Mammary epithelial cell (primary cell): ENCODE data around the gene EPS8L2.
"Not testable (repeated sequence)": the region's sequence is repeated elsewhere in the genome, so short reads cannot be mapped to it uniquely, and the experiment has no call there.

Source experiments
- EZH2 ChIP-seq: IDR thresholded peaks from 2 replicates; pipeline ENCODE4 v1.6.1; 2012; ENCODE audit warnings: low read length, inconsistent platforms, borderline replicate concordance
- TF ChIP-seq, protein P1 (sequence below), 2 donors: IDR thresholded peaks in 1 of 2; conservative IDR thresholded peaks in 1 of 2; 2 replicates each; pipeline ENCODE4 v1.5.1; 2011 to 2012; ENCODE audit warnings: inconsistent platforms in 2 of 2, low read length in 2 of 2, mild to moderate bottlenecking in 2 of 2, control low read depth in 1 of 2, low read depth in 1 of 2; ENCODE audit not compliant: insufficient read depth in 1 of 2; ENCODE audit errors: extremely low read depth in 1 of 2

DNA sequence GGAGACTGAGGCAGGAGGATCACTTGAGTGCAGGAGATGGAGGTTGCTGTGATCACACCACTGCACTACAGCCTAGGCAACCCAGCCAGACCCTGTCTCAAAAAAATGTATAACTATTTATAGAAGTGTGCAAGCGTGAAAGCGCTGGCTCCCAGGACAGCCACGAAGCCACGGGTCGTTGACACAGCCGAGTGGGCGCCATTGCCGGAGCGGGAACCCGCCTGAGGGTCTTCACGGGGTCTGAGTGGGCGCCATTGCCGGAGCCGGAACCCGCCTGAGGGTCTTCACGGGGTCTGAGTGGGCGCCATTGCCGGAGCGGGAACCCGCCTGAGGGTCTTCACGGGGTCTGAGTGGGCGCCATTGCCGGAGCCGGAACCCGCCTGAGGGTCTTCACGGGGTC is 28.5 kb downstream of the EPS8L2 start:
- TF ChIP-seq, protein P1, sequence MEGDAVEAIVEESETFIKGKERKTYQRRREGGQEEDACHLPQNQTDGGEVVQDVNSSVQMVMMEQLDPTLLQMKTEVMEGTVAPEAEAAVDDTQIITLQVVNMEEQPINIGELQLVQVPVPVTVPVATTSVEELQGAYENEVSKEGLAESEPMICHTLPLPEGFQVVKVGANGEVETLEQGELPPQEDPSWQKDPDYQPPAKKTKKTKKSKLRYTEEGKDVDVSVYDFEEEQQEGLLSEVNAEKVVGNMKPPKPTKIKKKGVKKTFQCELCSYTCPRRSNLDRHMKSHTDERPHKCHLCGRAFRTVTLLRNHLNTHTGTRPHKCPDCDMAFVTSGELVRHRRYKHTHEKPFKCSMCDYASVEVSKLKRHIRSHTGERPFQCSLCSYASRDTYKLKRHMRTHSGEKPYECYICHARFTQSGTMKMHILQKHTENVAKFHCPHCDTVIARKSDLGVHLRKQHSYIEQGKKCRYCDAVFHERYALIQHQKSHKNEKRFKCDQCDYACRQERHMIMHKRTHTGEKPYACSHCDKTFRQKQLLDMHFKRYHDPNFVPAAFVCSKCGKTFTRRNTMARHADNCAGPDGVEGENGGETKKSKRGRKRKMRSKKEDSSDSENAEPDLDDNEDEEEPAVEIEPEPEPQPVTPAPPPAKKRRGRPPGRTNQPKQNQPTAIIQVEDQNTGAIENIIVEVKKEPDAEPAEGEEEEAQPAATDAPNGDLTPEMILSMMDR (conservative IDR thresholded peaks at IDR 0.05 in 1 of 2, IDR thresholded peaks at IDR 0.05 in 1 of 2; ENCODE audit: extremely low read depth in 1 of 2, insufficient read depth in 1 of 2, low read depth in 1 of 2, low read length in 2 of 2): not testable (repeated sequence)
- not testable (repeated sequence) for TF ChIP-seq EZH2
